ENCODE results near the gene APBB2. TPM values are rescaled to one million over a fixed set of nuclear protein-coding genes. Genes with fewer than 3 reads are reported as not detected.

APBB2 gene
- total RNA-seq, 1 donor from 2014 or later, result 23.9 TPM

- DNase-seq, result peak; percentile 44
- intact Hi-C loops (cut with micrococcal nuclease), result no loop called here
- peak; percentile 45 for ATAC-seq
Observed at GRCh38 chr4:41146716-41147506, 67.4 kb downstream of the APBB2 start.

- intact Hi-C loops (cut with micrococcal nuclease), result no loop called here
- ATAC-seq, result no peak
Observed at GRCh38 chr4:41146196-41146595, 68.1 kb downstream of the APBB2 start.

GRCh38 chr4:41145571-41146078, 68.7 kb downstream of the APBB2 start:
- ATAC-seq (no peak), DNase-seq (no peak)
- intact Hi-C loops (cut with micrococcal nuclease), result no loop called here

More at GRCh38 chr4:41146196-41146595, 68.1 kb downstream of the APBB2 start:
- no peak for DNase-seq

- no peak for ATAC-seq
- intact Hi-C loops (cut with micrococcal nuclease), result no loop called here
- DNase-seq, result no peak
Observed at GRCh38 chr4:41144812-41145211, 69.5 kb downstream of the APBB2 start.

GRCh38 chr4:41144040-41144379, 70.3 kb downstream of the APBB2 start:
- intact Hi-C loops (cut with micrococcal nuclease), result no loop called here
- ATAC-seq, result peak; percentile 29

DNA sequence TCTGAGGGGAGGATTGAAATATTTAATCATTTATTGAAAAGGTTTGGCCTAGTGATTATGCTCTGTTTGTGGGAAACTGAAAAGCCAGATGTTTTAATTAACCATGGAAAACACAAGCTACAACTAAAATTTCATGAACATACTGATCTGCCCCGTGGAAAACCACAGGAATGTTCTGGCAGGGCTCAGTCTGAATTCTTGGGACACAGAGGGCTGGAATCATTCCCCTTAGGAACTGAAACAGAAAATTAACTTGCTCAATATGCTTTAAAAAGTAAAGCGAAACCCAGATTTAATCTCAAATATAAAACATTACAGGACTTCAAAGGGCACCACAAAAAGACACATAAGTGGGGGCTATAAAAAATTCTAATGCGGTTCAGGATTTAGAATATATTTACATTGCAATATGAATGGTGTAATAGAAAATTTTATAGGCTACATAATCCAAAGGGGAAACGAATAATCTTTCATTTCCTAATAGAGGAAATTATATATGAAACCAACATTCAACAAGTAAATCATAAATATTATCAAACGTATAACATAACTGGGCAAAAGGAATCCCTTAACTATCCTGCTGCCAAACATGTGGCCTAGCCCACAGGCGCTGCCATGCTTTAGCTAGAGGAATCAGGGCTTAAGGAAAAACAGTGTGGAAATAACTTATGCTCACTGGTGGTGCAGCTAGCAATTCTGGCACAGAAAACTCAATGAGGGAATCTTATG, 70.9 kb downstream of the APBB2 start:
- DNase-seq (peak; percentile 31), ATAC-seq (peak; percentile 86)
- intact Hi-C loops (cut with micrococcal nuclease), result no loop called here

More at GRCh38 chr4:41144040-41144379, 70.3 kb downstream of the APBB2 start:
- no peak for DNase-seq

GRCh38 chr4:41142376-41143310, 71.7 kb downstream of the APBB2 start:
- peak; percentile 41 for DNase-seq
- peak; percentile 64 for ATAC-seq
- intact Hi-C loops (cut with micrococcal nuclease), result no loop called here

GRCh38 chr4:41141900-41142299, 72.4 kb downstream of the APBB2 start:
- ATAC-seq, result no peak
- DNase-seq, result no peak
- intact Hi-C loops (cut with micrococcal nuclease), result no loop called here

- ATAC-seq (no peak), DNase-seq (no peak)
- intact Hi-C loops (cut with micrococcal nuclease), result no loop called here
Observed at GRCh38 chr4:41140410-41140809, 73.9 kb downstream of the APBB2 start.

- intact Hi-C loops (cut with micrococcal nuclease), result no loop called here
- ATAC-seq (no peak), DNase-seq (no peak)
Observed at GRCh38 chr4:41137879-41138278, 76.5 kb downstream of the APBB2 start.

DNA sequence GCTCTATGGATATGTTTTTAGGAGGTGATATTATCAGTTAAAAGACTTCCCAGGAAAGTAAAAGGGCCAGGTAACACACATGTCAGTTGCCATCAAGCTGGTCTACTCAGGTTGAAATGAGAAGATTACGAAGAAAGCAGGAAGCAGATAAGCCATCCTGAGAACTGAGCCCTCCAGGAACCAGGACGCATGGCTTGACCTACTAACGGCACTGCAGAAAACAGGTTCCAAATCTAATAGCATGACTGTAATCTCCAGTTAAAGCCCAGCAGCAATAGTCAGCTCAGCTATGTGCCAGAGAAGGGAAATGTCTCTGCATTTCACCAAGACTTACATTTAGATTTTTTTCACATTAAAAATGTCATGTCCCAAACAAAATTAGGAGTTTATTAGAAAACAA, 77.9 kb downstream of the APBB2 start:
- ATAC-seq, result no peak
- intact Hi-C loops (cut with micrococcal nuclease), result no loop called here
- no peak for DNase-seq

DNA sequence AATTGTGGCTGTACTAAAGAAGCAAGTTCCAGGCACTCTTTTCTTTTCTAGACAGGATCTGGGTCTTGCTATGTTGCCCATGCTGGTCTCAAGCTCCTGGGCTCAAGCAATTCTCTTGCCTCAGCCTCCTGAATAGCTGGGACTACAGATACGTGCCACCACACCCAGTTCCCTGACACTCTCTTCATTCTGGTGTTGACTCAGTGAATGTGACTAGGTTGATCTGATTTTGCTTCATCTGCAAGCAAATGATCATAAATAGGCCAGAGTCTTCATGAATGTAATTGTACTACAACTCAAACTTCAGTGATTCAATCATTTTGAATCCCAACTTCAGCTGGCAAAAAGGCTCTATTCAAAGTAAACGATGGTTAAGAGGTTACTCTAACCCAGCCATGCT, 78.5 kb downstream of the APBB2 start:
- intact Hi-C loops (cut with micrococcal nuclease), result no loop called here
- ATAC-seq (peak; percentile 28), DNase-seq (no peak)

- ATAC-seq, result peak; percentile 84
Observed at GRCh38 chr4:41134581-41134980, 79.8 kb downstream of the APBB2 start.

DNA sequence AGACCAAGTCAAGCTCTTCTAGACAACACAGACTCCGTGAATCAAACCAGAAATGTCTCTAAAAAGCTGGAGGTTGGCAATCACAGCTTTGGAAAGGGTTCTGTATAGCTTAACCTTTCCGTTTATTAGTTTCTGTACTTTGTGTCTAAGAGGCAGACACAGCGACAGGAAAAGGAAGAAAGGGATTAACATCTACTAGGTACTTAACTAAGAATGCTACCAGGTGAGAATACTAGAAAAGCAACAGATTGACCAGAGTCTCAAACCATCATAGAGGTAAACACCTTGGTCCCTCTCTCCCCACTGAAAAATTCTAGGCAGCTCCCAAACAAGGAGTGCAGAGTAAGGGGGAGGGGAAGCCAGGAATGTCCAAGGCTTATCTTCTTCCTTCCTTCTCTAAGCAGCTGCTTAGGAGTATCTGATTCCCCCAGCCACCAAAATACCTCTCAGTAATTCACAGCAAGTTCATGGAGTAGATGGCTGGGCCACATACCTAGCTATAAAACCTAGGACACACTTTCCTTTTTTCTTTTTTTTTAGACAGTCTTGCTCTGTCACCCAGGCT, 80.8 kb downstream of the APBB2 start:
- intact Hi-C loops (cut with micrococcal nuclease), result no loop called here
- peak; percentile 38 for ATAC-seq
- DNase-seq, result no peak

More at GRCh38 chr4:41134581-41134980, 79.8 kb downstream of the APBB2 start:
- intact Hi-C loops (cut with micrococcal nuclease), result no loop called here
- DNase-seq, result peak; percentile 31

DNA sequence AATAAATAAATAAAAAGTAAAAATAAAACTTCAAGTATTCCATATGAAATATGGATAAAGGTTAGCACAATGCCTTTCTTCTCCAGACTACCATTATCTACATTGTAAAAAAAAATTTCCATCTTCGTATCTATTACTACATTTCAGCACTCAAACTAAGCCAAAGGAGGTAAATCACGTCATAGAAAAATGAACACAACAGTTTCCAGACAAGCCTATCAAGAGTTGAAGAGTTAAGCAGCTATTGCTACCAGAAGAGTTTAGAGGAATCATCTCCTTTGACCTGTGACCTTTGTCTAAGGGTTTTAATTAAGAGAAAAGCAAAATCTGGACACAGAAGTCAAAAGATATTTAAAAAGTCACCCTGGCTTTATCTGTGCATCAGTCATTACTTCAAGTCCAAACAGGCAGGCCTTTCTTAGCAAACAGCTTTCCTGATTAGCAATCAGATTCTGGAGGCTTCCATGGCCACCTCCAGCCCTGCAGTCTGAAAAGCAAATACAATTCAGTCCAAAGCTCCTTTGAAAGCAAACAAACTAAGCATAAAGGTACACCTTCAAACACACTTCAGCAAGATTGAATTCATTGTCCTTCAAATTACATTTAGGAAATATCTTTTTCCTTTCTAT, 82.2 kb downstream of the APBB2 start:
- intact Hi-C loops (cut with micrococcal nuclease), result no loop called here
- ATAC-seq, result no peak
- no peak for DNase-seq

DNA sequence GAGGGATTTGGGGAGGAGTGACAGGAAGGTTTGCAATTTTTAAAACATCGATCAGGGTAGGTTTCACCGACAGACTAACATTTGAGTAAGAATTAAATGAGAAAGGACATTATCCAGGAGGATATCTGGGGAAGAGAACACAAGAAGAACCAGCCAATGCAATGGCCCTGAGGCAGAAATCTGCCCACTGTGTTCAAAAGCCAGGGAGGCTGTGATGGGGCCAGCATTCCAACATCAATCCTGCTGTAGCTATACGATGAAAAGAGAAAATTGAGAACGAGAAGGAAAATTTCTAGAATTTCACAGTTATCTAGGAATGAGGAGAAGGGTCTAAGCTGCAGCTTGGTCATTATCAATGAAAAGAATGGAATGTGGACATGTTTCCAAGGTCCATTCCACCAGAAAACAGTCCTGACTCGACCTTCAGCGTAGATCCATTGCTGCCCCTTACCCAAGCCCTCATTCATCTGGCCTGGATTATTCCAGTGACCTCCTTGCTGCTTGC, 84.4 kb downstream of the APBB2 start:
- ATAC-seq (no peak), DNase-seq (no peak)
- intact Hi-C loops (cut with micrococcal nuclease), result no loop called here

GRCh38 chr4:41129128-41129754, 85.1 kb downstream of the APBB2 start:
- intact Hi-C loops (cut with micrococcal nuclease), result no loop called here
- DNase-seq, result no peak
- ATAC-seq, result no peak

All from left ventricle myocardium superior (tissue), 1 donor.